CD14-positive monocyte (primary cell): ENCODE data around the gene ZNF354B. TPM values are rescaled to one million over a fixed set of nuclear protein-coding genes. Genes with fewer than 3 reads are reported as not detected.
"Not testable (repeated sequence)": the region's sequence is repeated elsewhere in the genome, so short reads cannot be mapped to it uniquely, and the experiment has no call there.

Experiments used
- DNase-seq, 3 donors: peaks; one replicate each; pipeline ENCODE4 v3.0.0-alpha.2; 2011 to 2022
- H2AFZ ChIP-seq: 2 replicates; pipeline ENCODE4 v1.6.0; 2012; ENCODE audit warnings: mild to moderate bottlenecking, low read depth, low read length, inconsistent platforms; ENCODE audit not compliant: insufficient read depth, poor library complexity, severe bottlenecking
- H3K27ac ChIP-seq, 2 donors: 1 replicate in 1 of 2; 2 replicates in 1 of 2; pipeline ENCODE4 v1.5.1; 2012 to 2013; ENCODE audit warnings: low read length in 2 of 2, control low read depth in 1 of 2, inconsistent platforms in 1 of 2, low read depth in 1 of 2, mild to moderate bottlenecking in 1 of 2
- H3K27me3 ChIP-seq, 2 donors: one replicate each; pipeline versions ENCODE4 v1.6.0 to v1.6.1; 2011 to 2013; ENCODE audit warnings: low read length in 2 of 2; ENCODE audit not compliant: control insufficient read depth in 2 of 2, insufficient read depth in 2 of 2
- H3K36me3 ChIP-seq, 2 donors: replicated peaks in 1 of 2; 1 replicate in 1 of 2; 2 replicates in 1 of 2; pipeline versions ENCODE4 v1.5.1 to v1.6.1; 2012 to 2013; ENCODE audit warnings: low read length in 2 of 2, control low read depth in 1 of 2, inconsistent platforms in 1 of 2, mild to moderate bottlenecking in 1 of 2; ENCODE audit not compliant: insufficient read depth in 2 of 2, control insufficient read depth in 1 of 2
- H3K4me1 ChIP-seq, 2 donors: 1 replicate in 1 of 2; 2 replicates in 1 of 2; pipeline versions ENCODE4 v1.5.1 to v1.6.1; 2012 to 2013; ENCODE audit warnings: low read length in 2 of 2, control low read depth in 1 of 2, inconsistent platforms in 1 of 2, mild to moderate bottlenecking in 1 of 2, moderate library complexity in 1 of 2; ENCODE audit not compliant: insufficient read depth in 2 of 2, control insufficient read depth in 1 of 2
- H3K4me2 ChIP-seq: replicated peaks from 2 replicates; pipeline ENCODE3; 2012; ENCODE audit warnings: low read length, moderate library complexity, mild to moderate bottlenecking; ENCODE audit not compliant: poor library complexity, severe bottlenecking; ENCODE audit errors: extremely low read depth
- H3K4me3 ChIP-seq, 3 experiments: fragments of 200-600 bp in 1 of 3; sonication (generic) in 1 of 3; replicated peaks in 1 of 3; 1 replicate in 2 of 3; 2 replicates in 1 of 3; pipeline ENCODE4 v1.5.1; 2011 to 2013; ENCODE audit warnings: low read length in 3 of 3, mild to moderate bottlenecking in 3 of 3, control low read depth in 2 of 3, low read depth in 2 of 3, inconsistent platforms in 1 of 3, moderate library complexity in 1 of 3
- H3K79me2 ChIP-seq: 2 replicates; pipeline ENCODE4 v1.6.0; 2012; ENCODE audit warnings: mild to moderate bottlenecking, control low read depth, inconsistent platforms, low read length, moderate library complexity; ENCODE audit not compliant: insufficient read depth
- H3K9ac ChIP-seq: 2 replicates; pipeline ENCODE4 v1.6.0; 2017; ENCODE audit warnings: low read length, mild to moderate bottlenecking; ENCODE audit not compliant: insufficient read depth, poor library complexity, severe bottlenecking
- H3K9me3 ChIP-seq, 2 donors: replicated peaks in 1 of 2; 1 replicate in 1 of 2; 2 replicates in 1 of 2; pipeline versions ENCODE4 v1.5.1 to v1.6.1; 2012 to 2013; ENCODE audit warnings: low read length in 2 of 2, control low read depth in 1 of 2; ENCODE audit not compliant: control insufficient read depth in 1 of 2, insufficient read depth in 1 of 2
- H4K20me1 ChIP-seq: 2 replicates; pipeline ENCODE4 v1.6.0; 2012; ENCODE audit warnings: mild to moderate bottlenecking, low read length, control low read depth, moderate library complexity; ENCODE audit not compliant: insufficient read depth
- H3K27ac Mint-ChIP-seq, 7 donors: one replicate each; pipeline ENCODE4 v1.8.0; 2020; ENCODE audit warnings: mild to moderate bottlenecking in 7 of 7, mixed read lengths in 7 of 7, moderate library complexity in 6 of 7, inconsistent platforms in 2 of 7
- H3K27me3 Mint-ChIP-seq, 3 donors: one replicate each; pipeline ENCODE4 v1.8.0; 2021 to 2022; ENCODE audit warnings: low read depth in 3 of 3, mild to moderate bottlenecking in 3 of 3, mixed read lengths in 3 of 3, moderate library complexity in 3 of 3, inconsistent platforms in 1 of 3
- H3K36me3 Mint-ChIP-seq, 2 donors: one replicate each; pipeline ENCODE4 v1.8.0; 2020; ENCODE audit warnings: mixed read lengths in 2 of 2, inconsistent platforms in 1 of 2, mild to moderate bottlenecking in 1 of 2
- H3K4me1 Mint-ChIP-seq: one replicate; pipeline ENCODE4 v1.8.0; 2020; ENCODE audit warnings: mild to moderate bottlenecking, mixed read lengths
- H3K4me3 Mint-ChIP-seq, 2 donors: one replicate each; pipeline ENCODE4 v1.8.0; 2020; ENCODE audit warnings: mild to moderate bottlenecking in 2 of 2, mixed read lengths in 2 of 2, moderate library complexity in 1 of 2
- H3K9me3 Mint-ChIP-seq, 7 donors: one replicate each; pipeline ENCODE4 v1.8.0; 2020 to 2022; ENCODE audit warnings: mixed read lengths in 7 of 7, mild to moderate bottlenecking in 6 of 7, moderate library complexity in 6 of 7, inconsistent platforms in 2 of 7
- CTCF ChIP-seq: fragments of 200-600 bp; IDR thresholded peaks from one replicate; pipeline ENCODE4 v1.8.0; 2022; ENCODE audit warnings: antibody characterized with exemption, mild to moderate bottlenecking
- WGBS: methylation state at CpG from one replicate; pipeline ENCODE4 v1.1.5; 2013; ENCODE audit warnings: missing lambda C conversion rate; ENCODE audit not compliant: insufficient coverage; 5-methylcytosine and 5-hydroxymethylcytosine counted together
- intact Hi-C, 2 donors: fragments of 100-400 bp; cut with micrococcal nuclease; formaldehyde crosslinking; loops; one replicate each; pipeline versions ENCODE4 v1.15.0 to v1.15.1; 2023
- polyA plus RNA-seq, 3 donors: library from polyadenylated mRNA; depleted of rRNA in 1 of 3; unstranded in 2 of 3; stranded (reverse) in 1 of 3; fragments of 300-500 nt in 2 of 3; fragments of >200 nt in 1 of 3; fragmentation: Illumina TruSeq in 2 of 3; gene quantifications; 1 replicate in 2 of 3; 2 replicates in 1 of 3; pipeline ENCODE4 v1.2.3, GENCODE V29; 2012 to 2021

Gene ZNF354B
- polyA plus RNA-seq, 3 donors, result 0.94 to 12.0 (median 1.1) TPM

DNA sequence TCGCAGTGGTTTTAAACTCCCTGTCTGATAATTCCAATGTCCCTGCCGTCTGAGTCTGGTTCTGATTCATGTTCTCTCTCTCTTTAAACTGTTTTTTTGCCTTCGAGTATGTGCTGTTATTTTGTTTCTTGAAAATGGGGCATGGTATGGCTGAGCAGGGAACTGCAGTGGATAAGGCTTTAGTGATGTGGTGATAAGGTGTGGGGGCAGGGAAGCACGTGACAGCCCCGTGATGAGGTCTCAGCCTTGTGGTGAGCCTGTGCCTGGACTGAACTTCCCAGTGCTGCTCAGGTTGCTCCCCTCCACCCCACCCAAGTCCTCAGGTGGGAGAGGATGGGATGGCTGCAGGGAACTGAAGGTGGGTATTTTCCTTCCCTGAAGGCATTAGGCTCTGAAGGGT lies 5.5 kb upstream of the ZNF354B start:
- H3K36me3 Mint-ChIP-seq, result no peaks in the 10 kb centered on the region
- Histone ChIP-seq H3K27ac (no peak overlapping the region), H3K4me1 (no peaks in the 10 kb centered on the region), H3K9me3 (peaks cover 0 to 8% of the 10 kb centered on the region in 2 donors), H3K4me2 (no peak overlapping the region), H3K27me3 (no peaks in the 10 kb centered on the region), H2AFZ (no peak overlapping the region), H3K4me3 (no peak overlapping the region), H4K20me1 (no peaks in the 10 kb centered on the region), H3K36me3 (no peaks in the 10 kb centered on the region), H3K79me2 (no peaks in the 10 kb centered on the region), H3K9ac (no peak overlapping the region)
- no peak for TF ChIP-seq CTCF
- H3K27me3 Mint-ChIP-seq, result peaks cover 1 to 15% (median 6%) of the 10 kb centered on the region in 3 donors
- peaks cover 2% of the 10 kb centered on the region for H3K4me1 Mint-ChIP-seq
- H3K4me3 Mint-ChIP-seq, result no peak overlapping the region
- H3K27ac Mint-ChIP-seq, result no peak overlapping the region
- DNase-seq, result no peak
- peaks cover 6 to 46% (median 14%) of the 10 kb centered on the region in 7 donors for H3K9me3 Mint-ChIP-seq
- 93% methylated on average over 2 of the region's 5 CpGs for WGBS
- intact Hi-C loops, result no loop called here

GRCh38 chr5:178860615-178861014 lies 862 bp downstream of the ZNF354B start:
- Histone ChIP-seq H2AFZ (peak overlapping the region; percentile 86), H3K4me3 (peak overlapping the region; percentile 46 to 82 (median 80)), H3K9ac (peak overlapping the region; percentile 80), H3K36me3 (peaks cover 11 to 34% of the 10 kb centered on the region in 2 donors), H3K9me3 (peaks cover 10 to 16% of the 10 kb centered on the region in 2 donors), H3K4me2 (peak overlapping the region; percentile 80)
- H3K27me3 Mint-ChIP-seq, H3K4me1 ChIP-seq, intact Hi-C loops, H3K27me3 ChIP-seq, H4K20me1 ChIP-seq, H3K27ac ChIP-seq, H3K79me2 ChIP-seq, H3K27ac Mint-ChIP-seq, DNase-seq: not testable (repeated sequence)
- peaks cover 35 to 39% of the 10 kb centered on the region in 2 donors for H3K36me3 Mint-ChIP-seq
- H3K4me1 Mint-ChIP-seq, result peaks cover 12% of the 10 kb centered on the region
- peaks cover 4 to 38% (median 17%) of the 10 kb centered on the region in 7 donors for H3K9me3 Mint-ChIP-seq
- peak overlapping the region; percentile 78 to 86 for H3K4me3 Mint-ChIP-seq
- no CpG with 5 or more reads among the region's 31 CpGs for WGBS
